Measurements from ENCODE around the gene MEIS3. TPM values are rescaled to one million over a fixed set of nuclear protein-coding genes. Genes with fewer than 3 reads are reported as not detected.

The MEIS3 gene
- total RNA-seq, 6 donors from 2014 or later = 1.7 to 7.1 (median 3.8) TPM; not detected in 1

DNA sequence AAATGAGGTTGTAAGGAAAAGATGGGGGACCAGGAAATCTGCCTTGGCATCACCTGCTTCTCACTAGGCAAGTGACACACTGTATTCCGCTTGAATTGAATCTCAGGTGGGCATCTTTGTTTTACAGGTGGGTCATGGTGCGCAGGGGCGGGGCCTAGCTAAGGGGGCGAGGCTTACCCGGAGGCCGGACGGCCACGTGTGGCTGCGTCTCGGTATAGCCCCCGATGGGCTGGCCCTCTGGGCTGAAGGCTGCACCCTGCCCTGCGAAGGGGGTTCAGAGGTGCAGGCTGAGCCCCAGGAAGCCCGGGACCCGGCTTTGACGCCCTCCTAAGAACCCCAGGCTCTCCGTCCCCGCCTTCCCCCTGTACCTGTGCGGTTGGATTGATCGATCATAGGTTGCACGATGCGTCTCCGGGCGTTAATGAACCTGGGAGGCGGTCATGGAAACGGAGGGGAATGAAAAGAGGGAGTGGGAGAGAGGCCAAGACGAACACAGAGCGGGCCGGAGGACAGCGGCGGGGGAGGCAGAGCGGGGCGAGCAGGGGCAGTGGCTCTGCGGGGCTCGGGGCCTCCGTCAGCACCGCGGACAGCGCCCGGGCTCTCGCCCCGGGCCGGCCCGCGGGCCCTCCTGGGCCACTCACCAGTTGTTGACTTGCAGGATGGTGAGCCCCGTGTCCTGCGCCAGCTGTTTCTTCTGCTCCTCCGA, 12.5 kb downstream of the MEIS3 start:
- WGBS, 2 donors = 19 to 26% methylated on average over 27 to 38 of the region's 47 CpGs
- Histone ChIP-seq H3K4me3 (no peak overlapping the region), H3K9me3 (no peaks in the 10 kb centered on the region), H3K4me1 (no peaks in the 10 kb centered on the region), H3K36me3 (no peaks in the 10 kb centered on the region), H3K27ac (no peak overlapping the region), H3K27me3 (peaks cover 0 to 12% (median 6%) of the 10 kb centered on the region in 4 donors)
- ATAC-seq (ENCODE audit: low FRiP score in 2 of 2) = peak in 1 of 2 donors; percentile 32
- peak in 1 of 2 donors; percentile 85 for DNase-seq
- TF ChIP-seq, protein P1, sequence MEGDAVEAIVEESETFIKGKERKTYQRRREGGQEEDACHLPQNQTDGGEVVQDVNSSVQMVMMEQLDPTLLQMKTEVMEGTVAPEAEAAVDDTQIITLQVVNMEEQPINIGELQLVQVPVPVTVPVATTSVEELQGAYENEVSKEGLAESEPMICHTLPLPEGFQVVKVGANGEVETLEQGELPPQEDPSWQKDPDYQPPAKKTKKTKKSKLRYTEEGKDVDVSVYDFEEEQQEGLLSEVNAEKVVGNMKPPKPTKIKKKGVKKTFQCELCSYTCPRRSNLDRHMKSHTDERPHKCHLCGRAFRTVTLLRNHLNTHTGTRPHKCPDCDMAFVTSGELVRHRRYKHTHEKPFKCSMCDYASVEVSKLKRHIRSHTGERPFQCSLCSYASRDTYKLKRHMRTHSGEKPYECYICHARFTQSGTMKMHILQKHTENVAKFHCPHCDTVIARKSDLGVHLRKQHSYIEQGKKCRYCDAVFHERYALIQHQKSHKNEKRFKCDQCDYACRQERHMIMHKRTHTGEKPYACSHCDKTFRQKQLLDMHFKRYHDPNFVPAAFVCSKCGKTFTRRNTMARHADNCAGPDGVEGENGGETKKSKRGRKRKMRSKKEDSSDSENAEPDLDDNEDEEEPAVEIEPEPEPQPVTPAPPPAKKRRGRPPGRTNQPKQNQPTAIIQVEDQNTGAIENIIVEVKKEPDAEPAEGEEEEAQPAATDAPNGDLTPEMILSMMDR (IDR thresholded peaks at IDR 0.05) = no peak
- TF ChIP-seq POLR2AphosphoS5 (IDR thresholded peaks at IDR 0.05) = no peak
- no peak for TF ChIP-seq POLR2A (IDR thresholded peaks at IDR 0.05)
- no peak for TF ChIP-seq EP300 (IDR thresholded peaks at IDR 0.05)

DNA sequence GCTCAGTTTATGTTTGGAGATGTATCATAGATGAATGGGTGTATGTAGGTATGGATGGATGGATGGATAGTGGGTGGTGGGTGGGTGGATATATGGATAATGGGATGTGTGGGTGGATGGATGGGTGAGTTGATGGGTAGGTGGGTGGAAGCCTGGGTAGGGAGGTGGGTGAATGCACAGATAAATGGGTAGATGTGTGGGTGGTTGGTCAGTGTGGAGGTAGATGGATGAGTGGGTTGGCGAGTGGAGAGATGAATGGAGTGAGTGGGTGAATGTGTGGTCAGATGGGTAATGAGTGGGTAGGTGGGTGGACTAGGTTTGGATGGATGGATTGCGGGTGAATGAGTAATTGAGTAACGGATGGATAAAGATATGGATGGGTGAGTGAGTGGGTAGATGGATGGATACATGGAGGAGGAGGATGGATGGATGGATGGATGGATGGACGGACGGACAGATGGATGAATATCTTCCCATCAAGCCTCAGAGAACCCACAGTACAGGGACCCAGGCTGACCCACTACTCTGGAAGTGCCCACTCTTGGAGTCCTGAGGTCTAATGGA, 13.4 kb downstream of the MEIS3 start:
- H3K36me3 ChIP-seq = no peaks in the 10 kb centered on the region
- no peak overlapping the region for H3K27ac ChIP-seq
- no peak for TF ChIP-seq POLR2A (IDR thresholded peaks at IDR 0.05)
- TF ChIP-seq EP300 (IDR thresholded peaks at IDR 0.05) = no peak
- no peak for TF ChIP-seq POLR2AphosphoS5 (IDR thresholded peaks at IDR 0.05)
- TF ChIP-seq, protein P1 (IDR thresholded peaks at IDR 0.05) = no peak
- peaks cover 0 to 12% (median 6%) of the 10 kb centered on the region in 4 donors for H3K27me3 ChIP-seq
- ATAC-seq (ENCODE audit: low FRiP score in 2 of 2) = no peak
- no peaks in the 10 kb centered on the region for H3K9me3 ChIP-seq
- no peak for DNase-seq
- no peak overlapping the region for H3K4me3 ChIP-seq
- 92 to 96% methylated on average over 5 of the region's 5 CpGs for WGBS, 2 donors
- no peaks in the 10 kb centered on the region for H3K4me1 ChIP-seq

DNA sequence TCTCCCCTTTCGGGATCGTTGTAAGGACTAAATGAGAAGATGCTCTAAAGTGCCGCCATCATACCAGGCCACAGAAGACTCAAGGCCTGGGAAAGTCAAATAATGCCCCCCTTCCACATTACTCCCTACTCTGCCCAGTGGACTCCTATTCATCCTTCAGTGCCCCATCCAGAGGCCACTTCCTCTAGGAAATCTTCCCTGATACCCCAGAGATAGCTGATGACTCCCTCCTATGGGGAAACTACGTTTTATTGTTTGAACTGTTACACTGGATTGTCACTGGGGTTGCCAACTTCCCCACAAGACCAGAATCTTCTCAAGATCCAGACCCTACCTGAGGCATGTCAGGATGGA, 14.2 kb downstream of the MEIS3 start:
- DNase-seq = no peak
- TF ChIP-seq EP300 (IDR thresholded peaks at IDR 0.05) = no peak
- H3K27me3 ChIP-seq = peaks cover 0 to 12% (median 6%) of the 10 kb centered on the region in 4 donors
- no peaks in the 10 kb centered on the region for H3K9me3 ChIP-seq
- no peak overlapping the region for H3K4me3 ChIP-seq
- no peaks in the 10 kb centered on the region for H3K36me3 ChIP-seq
- H3K27ac ChIP-seq = no peak overlapping the region
- H3K4me1 ChIP-seq = no peaks in the 10 kb centered on the region
- WGBS, 2 donors = 88 to 91% methylated on average over 4 of the region's 4 CpGs
- no peak for ATAC-seq (ENCODE audit: low FRiP score in 2 of 2)

DNA sequence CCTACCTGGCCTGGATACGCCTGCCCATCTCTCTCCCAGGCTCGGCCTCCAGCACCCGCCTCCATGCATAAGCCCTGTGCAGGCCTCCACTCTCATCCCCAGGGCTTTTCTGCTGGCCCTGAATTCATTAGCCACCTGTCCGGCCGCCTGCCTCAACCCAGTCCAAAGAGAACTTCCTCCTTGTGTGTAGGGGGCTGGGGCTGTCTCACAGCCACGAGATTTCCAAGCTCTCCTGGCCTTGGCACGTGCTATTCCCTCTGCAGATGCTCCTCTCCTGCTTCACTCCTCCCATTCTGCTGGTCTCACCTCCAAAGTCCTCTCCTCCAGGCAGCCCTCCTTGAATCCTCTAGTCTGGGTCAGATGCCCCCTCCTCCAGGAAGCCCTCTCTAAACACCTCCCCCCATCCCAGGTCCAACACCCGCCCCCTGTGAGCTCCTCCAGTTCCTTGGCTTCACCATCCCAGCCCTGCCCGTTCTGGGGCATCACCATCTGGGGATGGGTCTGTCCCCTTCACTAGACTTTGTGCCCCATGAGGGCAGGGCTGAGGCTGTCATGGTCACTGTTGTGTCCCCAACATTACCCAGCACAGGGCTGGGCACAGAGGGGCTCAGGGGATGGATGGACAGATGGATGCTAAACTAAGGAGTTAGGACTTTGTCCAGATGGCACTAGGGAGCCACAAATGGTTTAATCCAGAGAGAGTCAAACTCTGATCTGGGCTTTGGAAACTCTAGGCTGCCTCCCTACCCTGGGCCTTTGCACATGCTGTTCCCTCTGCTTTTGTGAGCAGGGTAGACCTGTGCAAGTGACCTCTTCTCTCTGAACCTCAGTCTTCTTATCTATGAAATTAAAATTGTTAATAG, 14.8 kb downstream of the MEIS3 start:
- no peaks in the 10 kb centered on the region for H3K4me1 ChIP-seq
- no peak for TF ChIP-seq POLR2AphosphoS5 (IDR thresholded peaks at IDR 0.05)
- TF ChIP-seq, protein P1 (IDR thresholded peaks at IDR 0.05) = no peak
- TF ChIP-seq POLR2A (IDR thresholded peaks at IDR 0.05) = no peak
- TF ChIP-seq EP300 (IDR thresholded peaks at IDR 0.05) = no peak
- DNase-seq (no peak), ATAC-seq (ENCODE audit: low FRiP score in 2 of 2) (no peak)
- H3K4me3 ChIP-seq = no peak overlapping the region
- WGBS, 2 donors = 72 to 77% methylated on average over 9 of the region's 9 CpGs
- H3K27ac ChIP-seq = no peak overlapping the region
- no peaks in the 10 kb centered on the region for H3K36me3 ChIP-seq
- no peaks in the 10 kb centered on the region for H3K9me3 ChIP-seq
- H3K27me3 ChIP-seq = peaks cover 0 to 12% (median 6%) of the 10 kb centered on the region in 4 donors

DNA sequence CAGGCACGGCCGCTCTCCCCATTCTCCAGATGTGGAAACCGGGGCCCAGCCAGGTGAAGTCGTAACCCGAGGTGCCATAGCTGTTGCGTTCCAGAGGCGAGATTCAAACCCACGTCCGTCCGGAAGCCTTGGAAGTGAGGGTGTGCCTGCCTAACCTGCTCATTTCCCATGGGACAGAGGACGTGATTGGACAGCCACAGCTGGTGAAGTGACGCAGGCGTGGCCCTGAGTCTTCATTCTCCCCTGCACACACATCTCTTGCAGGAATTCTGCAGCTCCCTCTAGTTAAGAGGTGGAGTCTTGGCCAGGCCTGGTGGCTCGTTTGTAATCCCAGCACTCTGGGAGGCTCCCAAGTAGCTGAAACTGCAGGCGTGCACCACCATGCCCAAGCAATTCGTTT, 16.8 kb downstream of the MEIS3 start:
- DNase-seq (no peak), ATAC-seq (ENCODE audit: low FRiP score in 2 of 2) (no peak)
- no peak for TF ChIP-seq EP300 (IDR thresholded peaks at IDR 0.05)
- TF ChIP-seq, protein P1 (IDR thresholded peaks at IDR 0.05) = no peak
- TF ChIP-seq POLR2AphosphoS5 (IDR thresholded peaks at IDR 0.05) = no peak
- no peak for TF ChIP-seq POLR2A (IDR thresholded peaks at IDR 0.05)
- H3K27ac ChIP-seq = no peak overlapping the region
- H3K27me3 ChIP-seq = peaks cover 0 to 12% (median 5%) of the 10 kb centered on the region in 4 donors
- H3K36me3 ChIP-seq = no peaks in the 10 kb centered on the region
- WGBS, 2 donors = 82 to 84% methylated on average over 12 to 16 of the region's 16 CpGs
- no peak overlapping the region for H3K4me3 ChIP-seq
- no peaks in the 10 kb centered on the region for H3K4me1 ChIP-seq
- no peaks in the 10 kb centered on the region for H3K9me3 ChIP-seq

All from upper lobe of left lung (tissue), 6 donors.